Astrocyte of the spinal cord (primary cell): ENCODE results near the gene DPH2.

Source experiments
- DNase-seq: peaks from one replicate; pipeline ENCODE4 v3.0.0; 2011; ENCODE audit warnings: low read depth, low spot score
- H3K4me3 ChIP-seq: 2 replicates; pipeline ENCODE4 v1.5.1; 2011; ENCODE audit warnings: low read depth, mild to moderate bottlenecking, low read length, moderate library complexity
- CTCF ChIP-seq: IDR thresholded peaks from 2 replicates; pipeline ENCODE4 v1.5.1; 2012; ENCODE audit warnings: low read depth, mild to moderate bottlenecking, low read length, inconsistent platforms
- in situ Hi-C: cut with HindIII; loops from 2 replicates; pipeline ENCODE4 v1.10.0; 2017; ENCODE audit warnings: low sequenced_read_pairs

The DPH2 gene

GRCh38 chr1:43998000-43998378 lies 28.2 kb downstream of the DPH2 start:
- no peak overlapping the region for H3K4me3 ChIP-seq
- no peak for TF ChIP-seq CTCF
- in situ Hi-C loops = no loop called here
- no peak for DNase-seq

- TF ChIP-seq CTCF = no peak
- in situ Hi-C loops = no loop called here
- H3K4me3 ChIP-seq = no peak overlapping the region
- no peak for DNase-seq
These were observed 29.6 kb downstream of the DPH2 start for GRCh38 chr1:43999455-43999854.

GRCh38 chr1:44000122-44000665 lies 30.4 kb downstream of the DPH2 start:
- DNase-seq = no peak
- TF ChIP-seq CTCF = no peak
- in situ Hi-C loops = no loop called here
- no peak overlapping the region for H3K4me3 ChIP-seq

- TF ChIP-seq CTCF = no peak
- in situ Hi-C loops = no loop called here
- DNase-seq = no peak
- H3K4me3 ChIP-seq = no peak overlapping the region
These were observed 32.4 kb downstream of the DPH2 start for GRCh38 chr1:44002165-44002564.

- in situ Hi-C loops = no loop called here
- H3K4me3 ChIP-seq = no peak overlapping the region
- TF ChIP-seq CTCF = peak; percentile 46
- no peak for DNase-seq
These were observed 32.9 kb downstream of the DPH2 start for GRCh38 chr1:44002606-44003157.

- in situ Hi-C loops = no loop called here
- TF ChIP-seq CTCF = no peak
- DNase-seq = no peak
- H3K4me3 ChIP-seq = no peak overlapping the region
These were observed 38.4 kb downstream of the DPH2 start for GRCh38 chr1:44008259-44008658.

- in situ Hi-C loops = no loop called here
- no peak overlapping the region for H3K4me3 ChIP-seq
- TF ChIP-seq CTCF = no peak
- no peak for DNase-seq
These were observed 41.2 kb downstream of the DPH2 start for GRCh38 chr1:44010935-44011471.
